Measurements from ENCODE around the gene PNPLA7. TPM values are rescaled to one million over a fixed set of nuclear protein-coding genes. Genes with fewer than 3 reads are reported as not detected.
A peak's percentile ranks its signal among the peaks of the same experiment; 100 is the strongest.

PNPLA7 gene
- total and polyA plus RNA-seq, 2 of the 13 experiments (the other 11 are each of a cell fraction or from before 2014, with no cell fraction given), result 0.42 to 1.5 TPM

- peak; percentile 48; the same call in 1 of the 2 replicates for TF ChIP-seq GLI4 (CRISPR knock-in tag; IDR thresholded peaks at IDR 0.05; ENCODE audit: borderline replicate concordance)
- no peak for TF ChIP-seq ZNF775 (CRISPR knock-in tag; IDR thresholded peaks at IDR 0.05; ENCODE audit: borderline replicate concordance)
- TF ChIP-seq ZNF44 (CRISPR knock-in tag; IDR thresholded peaks at IDR 0.05), result no peak
- TF ChIP-seq TBL1XR1 (IDR thresholded peaks at IDR 0.05; ENCODE audit: borderline replicate concordance, low read length, partially characterized antibody), result peak; percentile 48
- TF ChIP-seq THRA (CRISPR knock-in tag; IDR thresholded peaks at IDR 0.05; ENCODE audit: borderline replicate concordance), result peak; percentile 93
- TF ChIP-seq USF2 (IDR thresholded peaks at IDR 0.05; ENCODE audit: low read depth, low read length), result peak; percentile 56
- TF ChIP-seq USF2 (CRISPR knock-in tag; IDR thresholded peaks at IDR 0.05; ENCODE audit: borderline replicate concordance), result peak; percentile 80
- TF ChIP-seq SP2 (CRISPR knock-in tag; IDR thresholded peaks at IDR 0.05), result no peak; the same call in 1 of the 2 replicates
- peak; percentile 65; the same call in 1 of the 2 replicates for TF ChIP-seq ZNF704 (CRISPR knock-in tag; IDR thresholded peaks at IDR 0.05; ENCODE audit: borderline replicate concordance)
- TF ChIP-seq ZNF619 (CRISPR knock-in tag; IDR thresholded peaks at IDR 0.05), result no peak
- TF ChIP-seq ATF3 (CRISPR knock-in tag; IDR thresholded peaks at IDR 0.05), result peak; percentile 5; the same call in 1 of the 2 replicates
- no peak for TF ChIP-seq ZNF577 (CRISPR knock-in tag; IDR thresholded peaks at IDR 0.05; ENCODE audit: borderline replicate concordance, low read depth)
- TF ChIP-seq PLRG1 (conservative IDR thresholded peaks at IDR 0.05), result no peak
- no peak for TF ChIP-seq SRSF9 (IDR thresholded peaks at IDR 0.05; ENCODE audit: borderline replicate concordance, insufficient read depth, low read depth, low read length, poor library complexity, severe bottlenecking)
- TF ChIP-seq NPAS2 (CRISPR knock-in tag; IDR thresholded peaks at IDR 0.05; ENCODE audit: borderline replicate concordance), result no peak
- TF ChIP-seq ARID3A (IDR thresholded peaks at IDR 0.05; ENCODE audit: low read depth, low read length), result no peak
- TF ChIP-seq ZNF557 (CRISPR knock-in tag; IDR thresholded peaks at IDR 0.05), result 0 out of 2 replicates have a peak, but pooled peaks have one; percentile 80
- TF ChIP-seq SIN3B (IDR thresholded peaks at IDR 0.05; ENCODE audit: low read length), result no peak
- peak; percentile 62 for TF ChIP-seq TGIF2 (CRISPR knock-in tag; IDR thresholded peaks at IDR 0.05)
- TF ChIP-seq MZF1 (CRISPR knock-in tag; IDR thresholded peaks at IDR 0.05; ENCODE audit: borderline replicate concordance), result no peak
These were observed 95.4 kb downstream of the PNPLA7 start (continued) for GRCh38 chr9:137454597-137455358.

Measured in HepG2 (cell line).